OCI-LY1 (cell line): ENCODE results near the gene IL18.

Source experiments
- H2AFZ ChIP-seq: fragments of 200-600 bp; sonication (generic), shearing (Covaris generic); 2 replicates; pipeline ENCODE4 v1.6.0; 2014; ENCODE audit warnings: antibody characterized with exemption, mild to moderate bottlenecking, low read length
- H3F3A ChIP-seq: fragments of 200-600 bp; sonication (generic), shearing (Covaris generic); 2 replicates; pipeline ENCODE4 v1.6.0; 2014; ENCODE audit warnings: mild to moderate bottlenecking, antibody characterized with exemption, low read length, moderate library complexity; ENCODE audit not compliant: insufficient read depth
- H3K27ac ChIP-seq: fragments of 200-600 bp; sonication (generic); 2 replicates; pipeline ENCODE4 v1.5.1; 2014; ENCODE audit warnings: low read length, mixed run types, mild to moderate bottlenecking, low read depth; ENCODE audit not compliant: poor library complexity, severe bottlenecking
- H3K27me3 ChIP-seq: fragments of 200-600 bp; sonication (generic); 2 replicates; pipeline ENCODE4 v1.6.0; 2014; ENCODE audit warnings: antibody characterized with exemption, mild to moderate bottlenecking, low read length, moderate library complexity; ENCODE audit not compliant: insufficient read depth
- H3K36me3 ChIP-seq: fragments of 200-600 bp; sonication (generic); 2 replicates; pipeline ENCODE4 v1.6.1; 2014; ENCODE audit warnings: mild to moderate bottlenecking, antibody characterized with exemption, low read length, moderate library complexity, mixed read lengths; ENCODE audit not compliant: insufficient read depth
- H3K4me1 ChIP-seq: fragments of 200-600 bp; sonication (generic); 2 replicates; pipeline ENCODE4 v1.5.1; 2014; ENCODE audit warnings: mild to moderate bottlenecking, low read length, moderate library complexity; ENCODE audit not compliant: insufficient read depth, severe bottlenecking
- H3K4me2 ChIP-seq: fragments of 200-600 bp; sonication (generic), shearing (Covaris generic); 2 replicates; pipeline ENCODE4 v1.6.1; 2014; ENCODE audit warnings: low read length
- H3K4me3 ChIP-seq: fragments of 200-600 bp; sonication (generic); 2 replicates; pipeline ENCODE4 v1.5.1; 2014; ENCODE audit warnings: low read length, low read depth, mild to moderate bottlenecking, mixed read lengths; ENCODE audit not compliant: poor library complexity, severe bottlenecking
- H3K79me2 ChIP-seq: fragments of 200-600 bp; shearing (Covaris generic); 2 replicates; pipeline ENCODE4 v1.6.1; 2016; ENCODE audit warnings: mixed run types, low read length, mixed read lengths; ENCODE audit not compliant: insufficient read depth
- H3K9ac ChIP-seq: fragments of 200-600 bp; sonication (generic), shearing (Covaris generic); 2 replicates; pipeline ENCODE4 v1.6.1; 2014; ENCODE audit warnings: mild to moderate bottlenecking, low read length, mixed read lengths
- H3K9me2 ChIP-seq: fragments of 200-600 bp; sonication (generic), shearing (Covaris generic); 2 replicates; pipeline ENCODE4 v1.6.1; 2014; ENCODE audit warnings: low read depth, mild to moderate bottlenecking, low read length, mixed read lengths
- H3K9me3 ChIP-seq: fragments of 200-600 bp; shearing (Covaris generic); 2 replicates; pipeline ENCODE4 v1.6.1; 2014; ENCODE audit warnings: low read length, mixed read lengths
- H4K20me1 ChIP-seq: fragments of 200-600 bp; sonication (generic), shearing (Covaris generic); 2 replicates; pipeline ENCODE4 v1.6.0; 2016; ENCODE audit warnings: mild to moderate bottlenecking, low read length; ENCODE audit not compliant: insufficient read depth
- CTCF ChIP-seq: fragments of 200-600 bp; sonication (generic), shearing (Covaris generic); IDR thresholded peaks from 2 replicates; pipeline ENCODE4 v1.5.1; 2017; ENCODE audit warnings: mild to moderate bottlenecking, antibody characterized with exemption, low read length, moderate library complexity, mixed read lengths
- EZH2 ChIP-seq: fragments of 200-600 bp; sonication (generic), shearing (Covaris generic); IDR thresholded peaks from 2 replicates; pipeline ENCODE4 v1.8.0; 2017; ENCODE audit warnings: borderline replicate concordance, mixed run types, mild to moderate bottlenecking, antibody characterized with exemption, low read length, moderate library complexity, mixed read lengths

Gene IL18

GRCh38 chr11:112174789-112175598 is 11.1 kb upstream of the IL18 start, which contains the start of gene BCO2:
Gene BCO2, plus strand, starts transcription at chr11:112175512. Its CDS starts 90 bp downstream, at chr11:112175602.
- H3K4me2 ChIP-seq, result peak within 1 kb of the TSS; percentile 56
- no peaks in the 10 kb centered on the region for H3F3A ChIP-seq
- peaks cover 8% of the 10 kb centered on the region for H3K4me1 ChIP-seq
- TF ChIP-seq CTCF (peak; percentile 98), EZH2 (no peak)
- no peaks in the 10 kb centered on the region for H3K9me2 ChIP-seq
- no peak within 1 kb of the TSS for H3K9ac ChIP-seq
- H2AFZ ChIP-seq, result no peak within 1 kb of the TSS
- no peak within 1 kb of the TSS for H3K27ac ChIP-seq
- H3K36me3 ChIP-seq, result no peaks in the 10 kb centered on the region
- H4K20me1 ChIP-seq, result no peaks in the 10 kb centered on the region
- no peaks in the 10 kb centered on the region for H3K79me2 ChIP-seq
- no peaks in the 10 kb centered on the region for H3K27me3 ChIP-seq
- no peaks in the 10 kb centered on the region for H3K9me3 ChIP-seq
- peak within 1 kb of the TSS; percentile 28 for H3K4me3 ChIP-seq

- Histone ChIP-seq H3K79me2 (no peaks in the 10 kb centered on the region), H2AFZ (no peak overlapping the region), H3K9me3 (no peaks in the 10 kb centered on the region), H3K9me2 (no peaks in the 10 kb centered on the region), H3K27me3 (no peaks in the 10 kb centered on the region), H3K4me3 (no peak overlapping the region), H3K4me1 (peaks cover 8% of the 10 kb centered on the region), H3F3A (no peaks in the 10 kb centered on the region), H4K20me1 (no peaks in the 10 kb centered on the region), H3K27ac (no peak overlapping the region), H3K9ac (no peak overlapping the region), H3K36me3 (no peaks in the 10 kb centered on the region), H3K4me2 (no peak overlapping the region)
- TF ChIP-seq EZH2 (no peak), CTCF (no peak)
Observed at GRCh38 chr11:112173152-112173551, 9.3 kb upstream of the IL18 start.

- Histone ChIP-seq H3K79me2 (no peaks in the 10 kb centered on the region), H4K20me1 (no peaks in the 10 kb centered on the region), H3K27me3 (no peaks in the 10 kb centered on the region), H3K27ac (no peak overlapping the region), H3K9ac (no peak overlapping the region), H3K36me3 (no peaks in the 10 kb centered on the region), H3K9me3 (no peaks in the 10 kb centered on the region), H3K4me1 (peaks cover 8% of the 10 kb centered on the region), H3K4me2 (no peak overlapping the region), H3K4me3 (no peak overlapping the region), H3K9me2 (no peaks in the 10 kb centered on the region), H2AFZ (no peak overlapping the region), H3F3A (no peaks in the 10 kb centered on the region)
- TF ChIP-seq CTCF, result no peak
- no peak for TF ChIP-seq EZH2
Observed at GRCh38 chr11:112172362-112172994, 8.6 kb upstream of the IL18 start.
